ENCODE results near the gene PPP1R13L. TPM values are rescaled to one million over a fixed set of nuclear protein-coding genes. Genes with fewer than 3 reads are reported as not detected.

Gene PPP1R13L
- total and polyA plus RNA-seq, 2 of the 8 experiments (the other 6 are each of a cell fraction or from before 2014, with no cell fraction given): 9.1 to 15.3 TPM

DNA sequence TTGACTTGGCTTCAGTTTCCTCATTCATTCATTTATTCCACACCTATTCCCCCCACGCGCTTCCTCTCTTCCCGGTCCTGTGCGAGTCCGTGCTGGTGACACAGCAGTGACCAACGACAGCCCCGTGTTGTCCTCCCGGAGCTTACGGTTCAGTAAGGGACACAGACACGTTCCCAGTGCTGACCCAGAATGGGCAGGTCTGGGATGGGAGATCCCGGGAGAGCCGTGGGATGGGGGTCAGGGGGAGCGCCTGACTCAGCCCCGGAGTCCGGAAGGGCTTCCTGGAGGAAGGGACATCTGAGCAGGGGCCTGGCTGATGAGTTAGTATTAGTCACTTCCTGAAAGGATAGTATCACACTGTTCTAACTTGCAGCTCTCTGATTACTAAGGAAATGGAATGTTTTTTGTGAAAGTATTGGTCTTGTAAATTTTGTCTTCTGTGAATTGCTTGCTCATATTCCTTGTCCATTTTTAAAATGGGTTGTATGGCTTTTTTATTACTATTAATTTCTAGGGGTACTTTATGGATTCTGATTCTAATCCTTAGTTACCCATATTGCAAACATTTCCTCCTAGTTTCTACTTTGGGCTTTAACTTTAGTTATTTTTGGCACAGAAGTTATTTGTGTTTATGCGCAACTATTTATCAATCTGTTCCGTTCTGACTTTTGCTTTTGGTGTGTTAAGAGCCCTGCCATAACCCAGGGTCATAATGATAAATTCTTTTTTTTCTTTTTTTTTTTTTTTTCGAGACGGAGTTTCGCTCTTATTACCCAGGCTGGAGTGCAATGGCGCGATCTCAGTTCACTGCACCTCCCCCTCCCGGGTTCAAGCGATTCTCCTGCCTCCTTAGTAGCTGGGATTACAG lies 19.6 kb upstream of the PPP1R13L start:
- peak overlapping the region; percentile 92 for H2BK5ac ChIP-seq (ENCODE audit: low read depth, low read length)
- peaks cover 0 to 11% (median 6%) of the 10 kb centered on the region in 4 experiments; a peak in 6 of 7 replicates for H3K4me1 ChIP-seq (replicated peaks in 1 of 4; ENCODE audit: control insufficient read depth in 3 of 4, insufficient read depth in 4 of 4, low read length in 3 of 4)
- peak overlapping the region; percentile 95 for H3K4ac ChIP-seq (replicated peaks; ENCODE audit: insufficient read length, low read depth, low read length)
- H3K23ac ChIP-seq (ENCODE audit: insufficient read length): no peak overlapping the region
- peak overlapping the region; percentile 96 for H2BK12ac ChIP-seq (ENCODE audit: low read depth, low read length)
- H3K79me2 ChIP-seq (ENCODE audit: control insufficient read depth in 1 of 2, insufficient read depth in 2 of 2, low read length in 2 of 2): peaks cover 0 to 9% of the 10 kb centered on the region in 2 experiments; a peak in 1 of 4 replicates
- peak overlapping the region; percentile 84 for H3K56ac ChIP-seq (replicated peaks; ENCODE audit: insufficient read length, low read depth, low read length)
- no peaks in the 10 kb centered on the region for H3K9me3 ChIP-seq (ENCODE audit: insufficient read depth in 2 of 2, low read depth in 1 of 2, low read length in 1 of 2)
- peak overlapping the region in 3 of 4 experiments; percentile 15 to 77 (median 52); a peak in 6 of 7 replicates for H3K9ac ChIP-seq (replicated peaks in 1 of 4; ENCODE audit: extremely low read depth in 1 of 4, low read depth in 3 of 4, low read length in 3 of 4)
- peaks cover 0 to 6% of the 10 kb centered on the region in 2 experiments for H4K20me1 ChIP-seq (replicated peaks in 1 of 2; ENCODE audit: control insufficient read depth in 1 of 2, insufficient read depth in 2 of 2, low read length in 2 of 2)
- peaks cover 13% of the 10 kb centered on the region for H3K23me2 ChIP-seq (ENCODE audit: low read depth, low read length)
- 0 out of 2 replicates have a peak overlapping the region, but pooled peaks have one; percentile 32 for H2AK5ac ChIP-seq (ENCODE audit: low read depth, low read length)
- H2BK15ac ChIP-seq (ENCODE audit: low read length): peak overlapping the region; percentile 97; the same call in 1 of the 2 replicates
- no peak overlapping the region for H3K14ac ChIP-seq (ENCODE audit: insufficient read length)
- H3K79me1 ChIP-seq (ENCODE audit: low read depth, low read length): peaks cover 2% of the 10 kb centered on the region; the same call in 1 of the 2 replicates
- ChIA-PET CTCF (ENCODE audit: partially characterized antibody) (interaction anchor here (0.9 to 21.2 kb wide), 6 partner anchors 8 to 50 kb away, joined by 3 to 760 read pairs (median 3); partner anchors contain the start of genes FOSB and PPP1R13L), POLR2A (ENCODE audit: partially characterized antibody) (interaction anchor here (0.6 to 2.7 kb wide), 11 partner anchors 8 to 1059 kb away, joined by 3 to 19 read pairs (median 3); partner anchors contain the start of gene PPP1R13L)
- H2BK20ac ChIP-seq (ENCODE audit: low read length): no peak overlapping the region
- FAIRE-seq: no peak
- H3K4me2 ChIP-seq (ENCODE audit: insufficient read depth in 1 of 2, low read depth in 2 of 2, low read length in 2 of 2): peak overlapping the region; percentile 77 to 95
- no peak overlapping the region for H2BK120ac ChIP-seq (replicated peaks; ENCODE audit: low read depth, low read length)
- peaks cover 0 to 8% (median 2%) of the 10 kb centered on the region in 4 experiments; a peak in 4 of 8 replicates for H3K36me3 ChIP-seq (ENCODE audit: control insufficient read depth in 2 of 4, insufficient read depth in 4 of 4, low read length in 3 of 4)
- peak overlapping the region; percentile 96 for H3K18ac ChIP-seq (ENCODE audit: extremely low read depth, low read length)
- peak overlapping the region; percentile 40; the same call in 1 of the 2 replicates for H4K8ac ChIP-seq (ENCODE audit: extremely low read depth, insufficient read depth, low read length)
- H3K27ac ChIP-seq (ENCODE audit: low read depth, low read length): peak overlapping the region; percentile 76
- 10% methylated on average over 19 of the region's 24 CpGs; no CpG with 5 or more reads in 1 of the 2 experiments for WGBS, 2 experiments (ENCODE audit: extremely low coverage in 1 of 2, insufficient coverage in 1 of 2, insufficient read length in 1 of 2, insufficient replicate concordance in 2 of 2, low coverage in 1 of 2, low lambda C conversion rate in 2 of 2, missing lambda C conversion rate in 1 of 2)
- no peaks in the 10 kb centered on the region for H3K27me3 ChIP-seq (replicated peaks in 1 of 4; ENCODE audit: control insufficient read depth in 3 of 4, extremely low read depth in 1 of 4, insufficient read depth in 3 of 4, low read length in 3 of 4)
- peak overlapping the region; percentile 52 to 67 (median 64) for H3K4me3 ChIP-seq (ENCODE audit: extremely low read depth in 1 of 4, insufficient read depth in 2 of 4, low read depth in 3 of 4, low read length in 4 of 4)
- peak overlapping the region; percentile 20; the same call in 1 of the 2 replicates for H2AFZ ChIP-seq (ENCODE audit: low read length)
- DNase-seq (ENCODE audit: low read depth in 1 of 2, low spot score in 2 of 2): peak in 1 of 2 experiments; percentile 76
- H4K5ac ChIP-seq (ENCODE audit: insufficient read length, low read depth, low read length): peak overlapping the region; percentile 89
- H4K91ac ChIP-seq (replicated peaks; ENCODE audit: insufficient read length, low read length): peak overlapping the region; percentile 93
- TF ChIP-seq HDAC2 (IDR thresholded peaks at IDR 0.05; ENCODE audit: borderline replicate concordance in 1 of 2, low read depth in 2 of 2, low read length in 2 of 2): no peak
- TF ChIP-seq GABPA (IDR thresholded peaks at IDR 0.05; ENCODE audit: borderline replicate concordance, insufficient read depth, low read length): no peak
- peak; percentile 21; the same call in 1 of the 2 replicates for TF ChIP-seq SP1 (IDR thresholded peaks at IDR 0.05; ENCODE audit: low read depth, low read length)
- no peak for TF ChIP-seq SP2 (IDR thresholded peaks at IDR 0.05; ENCODE audit: low read length)
- TF ChIP-seq TCF12 (IDR thresholded peaks at IDR 0.05; ENCODE audit: low read depth, low read length): no peak
- 0 out of 2 replicates have a peak, but pooled peaks have one; percentile 36 for TF ChIP-seq EGR1 (IDR thresholded peaks at IDR 0.05; ENCODE audit: borderline replicate concordance, low read depth, low read length)
- TF ChIP-seq JUND (IDR thresholded peaks at IDR 0.05; ENCODE audit: low read length): peak; percentile 63
- TF ChIP-seq, protein P1, sequence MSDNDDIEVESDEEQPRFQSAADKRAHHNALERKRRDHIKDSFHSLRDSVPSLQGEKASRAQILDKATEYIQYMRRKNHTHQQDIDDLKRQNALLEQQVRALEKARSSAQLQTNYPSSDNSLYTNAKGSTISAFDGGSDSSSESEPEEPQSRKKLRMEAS (IDR thresholded peaks at IDR 0.05): no peak
- TF ChIP-seq BACH1 (IDR thresholded peaks at IDR 0.05; ENCODE audit: low read length): 0 out of 2 replicates have a peak, but pooled peaks have one; percentile 44
- no peak for TF ChIP-seq CTBP2 (IDR thresholded peaks at IDR 0.05; ENCODE audit: borderline replicate concordance, insufficient read depth, insufficient read length, low read length)
